Superior temporal gyrus (tissue), 1 donor: ENCODE results near the gene PSMD3.
"Not testable (repeated sequence)": the region's sequence is repeated elsewhere in the genome, so short reads cannot be mapped to it uniquely, and the experiment has no call there.

Experiments
- DNase-seq: peaks from one replicate; pipeline ENCODE4 v3.0.0-alpha.2; 2016; ENCODE audit errors: extremely low spot score

PSMD3 gene

DNA sequence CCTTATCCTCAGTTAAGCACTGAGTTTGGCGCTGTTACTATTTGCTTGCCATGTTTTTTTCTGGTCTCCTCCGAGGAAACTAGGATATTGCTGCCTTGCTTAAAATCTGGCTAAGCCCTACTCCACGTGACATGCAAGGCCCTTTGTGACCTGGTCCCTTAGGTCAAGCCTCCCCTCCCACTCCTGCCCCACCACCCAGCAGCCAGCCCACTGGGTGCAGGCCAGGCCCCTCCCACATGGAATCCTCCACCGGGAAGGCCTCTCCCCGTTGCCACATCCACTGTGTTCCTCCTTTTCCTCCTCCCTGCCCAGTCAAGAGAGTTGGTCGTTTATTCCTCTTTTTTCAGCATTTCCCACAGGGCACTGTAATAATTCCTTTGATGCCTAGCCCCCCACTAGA lies 16.2 kb downstream of the PSMD3 start:
- no peak for DNase-seq

DNA sequence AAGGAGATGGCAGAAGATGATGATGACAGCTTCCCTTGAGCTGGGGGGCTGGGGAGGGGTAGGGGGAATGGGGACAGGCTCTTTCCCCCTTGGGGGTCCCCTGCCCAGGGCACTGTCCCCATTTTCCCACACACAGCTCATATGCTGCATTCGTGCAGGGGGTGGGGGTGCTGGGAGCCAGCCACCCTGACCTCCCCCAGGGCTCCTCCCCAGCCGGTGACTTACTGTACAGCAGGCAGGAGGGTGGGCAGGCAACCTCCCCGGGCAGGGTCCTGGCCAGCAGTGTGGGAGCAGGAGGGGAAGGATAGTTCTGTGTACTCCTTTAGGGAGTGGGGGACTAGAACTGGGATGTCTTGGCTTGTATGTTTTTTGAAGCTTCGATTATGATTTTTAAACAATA lies 16.9 kb downstream of the PSMD3 start:
- no peak for DNase-seq

DNA sequence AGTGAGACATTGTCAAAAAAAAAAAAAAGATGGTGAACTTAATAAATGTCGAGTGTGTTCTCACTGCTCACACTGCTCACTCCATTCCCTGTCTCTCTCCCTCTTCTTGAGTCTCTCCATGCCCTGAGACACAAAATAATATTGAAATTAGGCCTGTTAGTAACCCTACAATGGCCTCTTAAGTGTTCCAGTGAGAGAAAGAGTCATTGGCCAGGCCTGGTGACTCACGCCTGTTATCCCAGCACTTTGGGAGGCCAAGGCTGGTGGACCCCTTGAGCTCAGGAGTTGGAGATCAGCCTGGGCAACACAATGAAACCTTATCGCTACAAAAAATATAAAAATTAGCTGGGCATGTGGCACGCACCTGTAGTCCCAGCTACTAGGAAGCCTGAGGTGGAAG lies 18.5 kb downstream of the PSMD3 start:
- no peak for DNase-seq

DNA sequence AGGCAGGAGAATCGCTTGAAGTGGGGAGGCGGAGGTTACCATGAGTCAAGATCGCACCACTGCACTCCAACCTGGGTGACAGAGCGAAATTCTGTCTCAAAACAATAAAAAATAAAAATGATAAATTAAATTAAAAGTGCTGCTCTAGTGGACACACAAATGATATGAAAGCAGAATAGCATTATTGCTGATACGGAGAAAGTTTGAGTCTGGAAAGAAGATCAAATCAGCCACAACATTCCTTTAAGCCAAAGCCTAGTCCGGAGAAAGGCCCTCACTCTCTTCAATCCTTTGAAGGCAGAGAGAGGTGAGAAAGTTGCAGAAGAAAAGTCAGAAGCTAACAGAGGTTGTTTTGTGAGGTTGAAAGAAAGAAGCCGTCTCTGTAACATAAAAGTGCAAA lies 19.6 kb downstream of the PSMD3 start:
- no peak for DNase-seq

DNA sequence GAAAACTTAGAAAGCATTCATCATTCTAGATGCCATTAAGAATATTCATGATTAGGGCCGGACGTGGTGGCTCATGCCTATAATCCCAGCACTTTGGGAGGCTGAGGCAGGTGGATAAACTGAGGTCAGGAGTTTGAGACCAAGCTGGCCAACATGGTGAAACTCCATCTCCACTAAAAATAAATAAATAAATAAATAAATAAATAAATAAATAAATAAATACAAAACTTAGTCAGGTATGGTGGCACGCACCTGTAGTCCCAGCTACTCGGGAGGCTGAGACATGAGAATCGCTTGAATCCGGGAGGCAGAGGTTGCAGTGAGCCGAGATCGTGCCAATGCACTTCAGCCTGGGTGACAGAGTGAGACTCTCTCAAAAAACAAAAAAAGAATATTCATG lies 20.7 kb downstream of the PSMD3 start:
- DNase-seq, result not testable (repeated sequence)

DNA sequence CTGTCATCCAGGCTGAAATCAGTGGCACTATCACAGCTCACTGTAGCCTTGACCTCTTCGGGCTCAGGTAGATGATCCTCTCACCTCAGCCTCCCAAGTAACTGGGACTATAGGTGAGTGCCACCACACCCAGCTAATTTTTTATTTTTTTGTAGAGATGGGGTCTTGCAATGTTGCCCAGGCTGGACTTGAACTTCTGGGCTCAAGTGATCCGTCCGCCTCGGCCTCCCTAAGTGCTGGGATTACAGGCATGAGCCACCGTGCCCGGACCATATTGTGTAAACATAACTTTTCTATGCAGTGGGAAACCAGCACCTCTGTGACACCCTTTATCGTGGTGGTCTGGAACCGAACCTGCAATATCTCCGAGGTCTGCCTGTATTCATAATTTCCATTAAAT lies 23.5 kb downstream of the PSMD3 start:
- DNase-seq, result no peak

DNA sequence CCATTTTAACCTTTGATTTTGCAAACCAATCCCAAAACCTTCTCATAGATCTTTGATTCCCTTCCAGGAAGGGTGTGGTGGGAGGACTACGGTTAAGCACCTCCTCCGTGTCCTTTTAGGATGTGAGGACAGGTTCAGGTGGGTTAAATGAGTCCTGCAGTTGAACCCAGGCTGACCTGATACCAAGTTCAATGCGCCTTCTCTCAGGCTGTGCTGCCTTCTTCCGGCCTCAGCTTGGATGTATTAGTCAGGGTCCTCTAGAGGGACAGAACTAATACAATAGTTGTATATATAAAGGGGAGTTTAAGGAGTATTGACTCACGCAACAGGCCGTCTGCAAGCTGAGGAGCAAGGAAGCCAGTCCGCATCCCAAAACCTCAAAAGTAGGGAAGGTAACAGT lies 24.1 kb downstream of the PSMD3 start:
- DNase-seq, result no peak

DNA sequence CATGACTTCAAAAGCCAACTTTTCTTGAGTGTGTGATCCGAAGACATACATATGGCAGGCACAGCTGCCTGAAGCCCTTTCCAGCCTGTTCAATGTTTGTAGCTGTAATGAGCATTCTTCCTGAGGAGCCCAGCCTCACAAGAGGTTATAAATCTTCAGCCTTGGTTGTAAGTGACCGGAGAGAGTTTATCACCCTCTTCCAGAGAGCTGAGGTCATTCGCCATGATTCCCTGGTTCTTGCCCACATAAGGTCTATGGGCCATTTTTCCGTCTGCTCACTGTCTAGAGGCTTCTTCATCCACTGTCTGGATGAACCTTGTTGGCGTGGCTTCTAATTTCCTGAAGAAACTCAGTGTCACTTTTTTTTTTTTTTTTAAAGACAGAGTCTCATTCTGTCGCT lies 24.9 kb downstream of the PSMD3 start:
- no peak for DNase-seq

DNA sequence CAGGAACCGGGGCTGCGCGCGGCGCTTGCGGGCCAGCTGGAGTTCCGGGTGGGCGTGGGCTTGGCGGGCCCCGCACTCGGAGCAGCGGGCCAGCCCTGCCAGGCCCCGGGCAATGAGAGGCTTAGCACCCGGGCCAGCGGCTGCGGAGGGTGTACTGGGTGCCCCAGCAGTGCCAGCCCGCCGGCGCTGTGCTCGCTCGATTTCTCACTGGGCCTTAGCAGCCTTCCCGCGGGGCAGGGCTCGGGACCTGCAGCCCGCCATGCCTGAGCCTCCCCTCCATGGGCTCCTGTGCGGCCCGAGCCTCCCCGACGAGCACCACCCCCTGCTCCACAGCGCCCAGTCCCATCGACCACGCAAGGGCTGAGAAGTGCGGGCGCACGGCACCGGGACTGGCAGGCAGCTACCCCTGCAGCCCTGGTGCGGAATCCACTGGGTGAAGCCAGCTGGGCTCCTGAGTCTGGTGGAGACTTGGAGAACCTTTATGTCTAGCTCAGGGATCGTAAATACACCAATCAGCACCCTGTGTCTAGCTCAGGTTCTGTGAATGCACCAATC lies 30.4 kb downstream of the PSMD3 start:
- DNase-seq, result not testable (repeated sequence)

DNA sequence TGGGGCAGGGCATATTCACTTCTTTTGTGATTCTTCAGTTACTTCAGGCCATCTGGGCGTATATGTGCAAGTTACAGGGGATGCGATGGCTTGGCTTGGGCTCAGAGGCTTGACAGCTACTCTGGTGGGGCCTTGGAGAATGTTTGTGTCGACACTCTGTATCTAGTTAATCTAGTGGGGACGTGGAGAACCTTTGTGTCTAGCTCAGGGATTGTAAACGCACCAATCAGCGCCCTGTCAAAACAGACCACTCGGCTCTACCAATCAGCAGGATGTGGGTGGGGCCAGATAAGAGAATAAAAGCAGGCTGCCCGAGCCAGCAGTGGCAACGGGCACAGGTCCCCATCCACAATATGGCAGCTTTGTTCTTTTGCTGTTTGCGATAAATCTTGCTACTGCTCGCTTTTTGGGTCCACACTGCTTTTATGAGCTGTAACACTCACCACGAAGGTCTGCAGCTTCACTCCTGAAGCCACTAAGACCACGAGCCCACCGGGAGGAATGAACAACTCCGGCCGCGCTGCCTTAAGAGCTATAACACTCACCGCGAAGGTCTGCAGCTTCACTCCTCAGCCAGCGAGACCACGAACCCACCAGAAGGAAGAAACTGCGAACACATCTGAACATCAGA lies 31.5 kb downstream of the PSMD3 start:
- not testable (repeated sequence) for DNase-seq

DNA sequence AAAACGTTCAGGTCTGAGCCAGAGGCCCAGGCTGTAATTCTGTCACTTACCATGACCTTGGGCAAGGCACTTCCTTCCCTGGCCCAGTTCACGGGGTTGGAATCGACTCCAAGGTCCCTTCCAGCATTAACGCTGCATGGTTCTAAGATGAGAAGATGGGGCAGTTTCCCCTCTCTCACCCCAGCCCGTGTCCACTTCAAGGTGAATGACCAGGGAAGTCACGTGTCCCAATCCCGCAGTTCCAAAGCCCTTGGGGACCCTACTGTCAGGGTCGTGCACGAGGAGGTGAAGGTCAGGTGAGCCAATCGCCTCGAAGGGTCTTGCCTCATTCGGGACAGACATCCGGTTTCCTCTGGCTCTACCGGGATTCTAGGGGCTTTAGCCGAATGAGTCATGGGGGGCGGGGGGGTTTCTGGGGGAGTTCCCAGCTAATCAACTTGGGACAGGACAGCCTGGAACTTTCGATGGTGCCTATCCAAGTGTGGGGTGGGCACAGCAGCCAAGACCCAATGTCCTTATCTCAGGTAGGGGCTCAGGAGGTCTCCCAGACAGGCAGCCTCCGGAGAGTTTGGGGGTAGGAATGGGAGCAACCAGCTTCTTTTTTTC lies 33.9 kb downstream of the PSMD3 start:
- no peak for DNase-seq

DNA sequence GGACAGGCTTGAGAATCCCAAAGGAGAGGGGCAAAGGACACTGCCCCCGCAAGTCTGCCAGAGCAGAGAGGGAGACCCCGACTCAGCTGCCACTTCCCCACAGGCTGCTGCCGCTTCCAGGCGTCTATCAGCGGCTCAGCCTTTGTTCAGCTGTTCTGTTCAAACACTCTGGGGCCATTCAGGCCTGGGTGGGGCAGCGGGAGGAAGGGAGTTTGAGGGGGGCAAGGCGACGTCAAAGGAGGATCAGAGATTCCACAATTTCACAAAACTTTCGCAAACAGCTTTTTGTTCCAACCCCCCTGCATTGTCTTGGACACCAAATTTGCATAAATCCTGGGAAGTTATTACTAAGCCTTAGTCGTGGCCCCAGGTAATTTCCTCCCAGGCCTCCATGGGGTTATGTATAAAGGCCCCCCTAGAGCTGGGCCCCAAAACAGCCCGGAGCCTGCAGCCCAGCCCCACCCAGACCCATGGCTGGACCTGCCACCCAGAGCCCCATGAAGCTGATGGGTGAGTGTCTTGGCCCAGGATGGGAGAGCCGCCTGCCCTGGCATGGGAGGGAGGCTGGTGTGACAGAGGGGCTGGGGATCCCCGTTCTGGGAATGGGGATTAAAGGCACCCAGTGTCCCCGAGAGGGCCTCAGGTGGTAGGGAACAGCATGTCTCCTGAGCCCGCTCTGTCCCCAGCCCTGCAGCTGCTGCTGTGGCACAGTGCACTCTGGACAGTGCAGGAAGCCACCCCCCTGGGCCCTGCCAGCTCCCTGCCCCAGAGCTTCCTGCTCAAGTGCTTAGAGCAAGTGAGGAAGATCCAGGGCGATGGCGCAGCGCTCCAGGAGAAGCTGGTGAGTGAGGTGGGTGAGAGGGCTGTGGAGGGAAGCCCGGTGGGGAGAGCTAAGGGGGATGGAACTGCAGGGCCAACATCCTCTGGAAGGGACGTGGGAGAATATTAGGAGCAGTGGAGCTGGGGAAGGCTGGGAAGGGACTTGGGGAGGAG lies 34.7 kb downstream of the PSMD3 start, which contains the start of gene CSF3:
Gene CSF3 (plus strand): TSS at position 436 of the 993 bp plus-strand sequence. CDS start 35 bp downstream, at position 471.
- no peak for DNase-seq

DNA sequence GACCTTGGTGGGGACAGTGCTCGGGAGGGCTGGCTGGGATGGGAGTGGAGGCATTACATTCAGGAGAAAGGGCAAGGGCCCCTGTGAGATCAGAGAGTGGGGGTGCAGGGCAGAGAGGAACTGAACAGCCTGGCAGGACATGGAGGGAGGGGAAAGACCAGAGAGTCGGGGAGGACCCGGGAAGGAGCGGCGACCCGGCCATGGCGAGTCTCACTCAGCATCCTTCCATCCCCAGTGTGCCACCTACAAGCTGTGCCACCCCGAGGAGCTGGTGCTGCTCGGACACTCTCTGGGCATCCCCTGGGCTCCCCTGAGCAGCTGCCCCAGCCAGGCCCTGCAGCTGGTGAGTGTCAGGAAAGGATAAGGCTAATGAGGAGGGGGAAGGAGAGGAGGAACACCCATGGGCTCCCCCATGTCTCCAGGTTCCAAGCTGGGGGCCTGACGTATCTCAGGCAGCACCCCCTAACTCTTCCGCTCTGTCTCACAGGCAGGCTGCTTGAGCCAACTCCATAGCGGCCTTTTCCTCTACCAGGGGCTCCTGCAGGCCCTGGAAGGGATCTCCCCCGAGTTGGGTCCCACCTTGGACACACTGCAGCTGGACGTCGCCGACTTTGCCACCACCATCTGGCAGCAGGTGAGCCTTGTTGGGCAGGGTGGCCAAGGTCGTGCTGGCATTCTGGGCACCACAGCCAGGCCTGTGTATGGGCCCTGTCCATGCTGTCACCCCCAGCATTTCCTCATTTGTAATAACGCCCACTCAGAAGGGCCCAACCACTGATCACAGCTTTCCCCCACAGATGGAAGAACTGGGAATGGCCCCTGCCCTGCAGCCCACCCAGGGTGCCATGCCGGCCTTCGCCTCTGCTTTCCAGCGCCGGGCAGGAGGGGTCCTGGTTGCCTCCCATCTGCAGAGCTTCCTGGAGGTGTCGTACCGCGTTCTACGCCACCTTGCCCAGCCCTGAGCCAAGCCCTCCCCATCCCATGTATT lies 35.7 kb downstream of the PSMD3 start:
- no peak for DNase-seq

DNA sequence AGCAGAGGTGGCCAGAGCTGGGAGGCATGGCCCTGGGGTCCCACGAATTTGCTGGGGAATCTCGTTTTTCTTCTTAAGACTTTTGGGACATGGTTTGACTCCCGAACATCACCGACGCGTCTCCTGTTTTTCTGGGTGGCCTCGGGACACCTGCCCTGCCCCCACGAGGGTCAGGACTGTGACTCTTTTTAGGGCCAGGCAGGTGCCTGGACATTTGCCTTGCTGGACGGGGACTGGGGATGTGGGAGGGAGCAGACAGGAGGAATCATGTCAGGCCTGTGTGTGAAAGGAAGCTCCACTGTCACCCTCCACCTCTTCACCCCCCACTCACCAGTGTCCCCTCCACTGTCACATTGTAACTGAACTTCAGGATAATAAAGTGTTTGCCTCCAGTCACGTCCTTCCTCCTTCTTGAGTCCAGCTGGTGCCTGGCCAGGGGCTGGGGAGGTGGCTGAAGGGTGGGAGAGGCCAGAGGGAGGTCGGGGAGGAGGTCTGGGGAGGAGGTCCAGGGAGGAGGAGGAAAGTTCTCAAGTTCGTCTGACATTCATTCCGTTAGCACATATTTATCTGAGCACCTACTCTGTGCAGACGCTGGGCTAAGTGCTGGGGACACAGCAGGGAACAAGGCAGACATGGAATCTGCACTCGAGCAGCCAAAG lies 36.9 kb downstream of the PSMD3 start:
- no peak for DNase-seq

DNA sequence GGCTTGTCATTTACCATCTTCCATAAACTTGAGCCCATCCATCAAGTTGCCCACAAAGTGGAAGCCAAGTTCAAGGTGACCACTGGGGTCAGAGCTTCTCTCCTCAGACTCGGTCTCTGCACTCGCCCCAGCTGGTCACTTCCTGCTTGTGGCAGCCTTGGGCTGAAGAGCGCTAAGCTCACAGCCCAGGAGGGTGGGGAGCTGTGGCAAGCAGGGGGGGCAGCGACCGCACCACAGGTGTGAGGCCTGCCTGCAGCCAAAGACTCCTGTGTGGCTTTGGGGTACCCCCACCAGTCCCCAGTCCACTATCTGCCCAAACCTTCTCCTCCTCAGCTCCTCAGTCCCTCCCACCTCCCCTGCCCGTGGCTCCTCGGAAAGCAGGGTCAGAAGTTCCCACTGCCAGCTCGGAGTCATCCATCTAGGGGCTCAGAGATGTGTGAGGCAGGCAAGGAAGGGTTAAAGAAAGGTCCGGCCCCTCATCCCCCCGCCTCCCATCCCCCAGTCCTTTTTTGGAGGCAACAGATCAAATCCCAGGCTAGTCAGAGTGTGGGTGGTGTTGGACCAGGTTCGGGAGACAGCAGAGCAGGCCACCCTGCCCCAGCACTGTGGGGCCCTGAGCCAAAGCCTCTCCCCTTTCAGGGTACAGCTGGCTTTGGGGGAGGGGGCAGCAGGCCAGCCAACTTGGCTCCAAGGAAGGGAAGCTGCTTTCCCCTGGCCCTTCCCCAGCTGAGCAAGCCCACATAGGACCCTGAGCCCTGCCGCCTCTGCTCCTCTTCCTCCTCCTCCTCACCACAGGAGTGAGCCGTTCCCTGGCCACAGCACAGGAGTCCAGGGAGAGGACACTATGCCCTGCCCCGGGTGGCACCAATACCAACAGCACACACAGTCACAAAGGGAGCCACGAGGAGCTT lies 37.9 kb downstream of the PSMD3 start:
- no peak for DNase-seq

DNA sequence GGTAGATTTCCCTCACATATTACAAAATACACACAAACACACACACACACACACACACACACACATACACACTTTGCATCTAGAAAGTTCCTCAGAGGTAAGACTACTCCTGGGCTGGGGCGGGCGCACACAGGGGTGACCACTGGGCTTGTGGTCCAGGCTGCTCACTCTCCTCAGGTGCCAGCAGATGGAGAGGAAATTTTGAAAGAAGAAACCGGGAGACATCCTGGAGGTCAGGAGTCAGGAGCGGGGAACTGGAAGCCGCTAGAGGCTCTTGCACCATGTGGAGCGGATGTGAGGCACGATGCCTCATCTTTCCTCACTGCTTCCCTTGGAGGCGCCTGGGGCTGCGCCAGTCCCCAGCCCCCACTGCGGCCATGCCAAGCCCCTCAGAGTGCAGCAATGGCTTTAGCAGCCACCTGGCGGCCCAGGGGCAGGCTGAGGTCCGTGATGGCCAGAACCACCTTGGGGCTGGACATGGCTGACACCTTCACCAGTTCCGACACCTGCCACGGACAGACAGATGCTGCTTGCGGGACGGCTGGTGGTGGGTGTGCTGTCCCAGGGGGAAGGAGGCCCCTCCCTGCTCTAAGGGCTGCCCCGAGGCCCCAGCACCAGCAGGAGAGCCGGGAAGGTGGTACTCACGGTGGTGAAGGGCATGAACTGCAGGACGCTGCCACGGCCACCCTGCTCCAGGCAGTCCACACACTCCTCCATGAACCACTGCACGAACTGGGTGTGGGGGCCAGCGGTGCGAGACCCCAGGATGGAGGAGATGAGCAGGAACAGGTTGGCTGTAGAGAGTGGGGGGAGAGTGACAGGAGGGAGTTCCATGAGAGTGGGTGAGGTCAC lies 38.8 kb downstream of the PSMD3 start:
- no peak for DNase-seq

DNA sequence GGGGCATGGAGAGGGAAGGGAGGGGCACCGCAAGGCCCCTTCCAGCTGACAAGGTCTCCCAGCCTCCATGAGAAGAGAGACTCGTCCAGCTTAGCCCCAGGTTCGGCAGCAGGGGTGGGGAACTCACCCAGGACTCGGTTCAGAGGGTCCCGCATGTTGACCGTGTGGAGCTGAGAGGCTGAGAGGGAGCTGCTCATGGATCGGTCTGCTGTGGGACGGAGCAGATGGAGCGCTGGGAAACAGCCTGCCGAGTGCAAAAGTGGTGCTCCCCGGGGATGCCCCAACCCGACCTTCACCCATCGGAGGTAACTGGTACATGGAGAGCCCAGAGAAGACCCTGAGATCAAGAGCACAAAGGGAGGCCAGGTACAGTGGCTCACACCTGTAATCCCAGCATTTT lies 39.5 kb downstream of the PSMD3 start:
- DNase-seq, result no peak

DNA sequence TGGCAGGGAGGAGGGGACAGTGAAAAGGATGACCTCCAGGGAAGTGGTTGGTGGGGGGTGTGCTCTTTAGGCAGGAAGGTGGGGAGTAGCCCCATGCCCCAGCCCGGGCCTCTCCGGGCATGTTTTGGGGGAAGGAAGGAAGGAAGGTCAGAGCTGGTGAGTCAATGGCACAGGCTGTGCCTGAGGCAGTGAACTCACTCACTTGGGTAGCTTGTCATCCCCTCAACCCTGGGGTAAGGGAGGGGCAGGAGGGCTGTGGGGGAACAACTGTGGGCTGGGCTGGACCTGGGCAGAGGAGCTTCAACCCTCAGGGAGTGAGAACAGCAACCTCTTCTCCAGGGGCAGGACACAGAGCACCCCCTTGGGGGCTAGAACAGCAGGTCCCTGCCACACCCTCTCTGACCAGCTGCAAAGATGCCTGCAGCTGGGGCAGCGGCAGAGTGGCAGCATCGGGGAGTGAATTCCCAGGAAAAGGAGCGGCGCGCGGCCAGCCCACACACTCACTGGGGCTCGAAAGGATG lies 40.9 kb downstream of the PSMD3 start:
- DNase-seq, result no peak
